Keratinocyte (primary cell): ENCODE data around the gene UNC13C. TPM values are rescaled to one million over a fixed set of nuclear protein-coding genes. Genes with fewer than 3 reads are reported as not detected.

Experiments used
- DNase-seq: peaks from one replicate; pipeline ENCODE4 v3.0.0-alpha.2; 2011; ENCODE audit warnings: low read depth, missing footprints, low spot score
- FAIRE-seq: peaks from 2 replicates; lab custom pipeline; 2011; peaks lifted over from hg19 to GRCh38; lab: Jason Lieb, UNC
- H2AFZ ChIP-seq: 2 replicates; pipeline ENCODE4 v1.6.0; 2012; ENCODE audit warnings: low read length, control low read depth, inconsistent platforms; ENCODE audit not compliant: control insufficient read depth
- H3K27ac ChIP-seq: 2 replicates; pipeline ENCODE4 v1.5.1; 2011; ENCODE audit warnings: low read length; ENCODE audit not compliant: control insufficient read depth, insufficient read depth
- H3K27me3 ChIP-seq: 3 replicates; pipeline ENCODE4 v1.6.0; 2011; ENCODE audit warnings: low read length; ENCODE audit not compliant: control insufficient read depth, insufficient read depth; ENCODE audit errors: extremely low read depth
- H3K36me3 ChIP-seq, 2 experiments: 2 replicates in 1 of 2; 3 replicates in 1 of 2; pipeline ENCODE4 v1.5.1; 2011; ENCODE audit warnings: low read length in 2 of 2, mild to moderate bottlenecking in 1 of 2; ENCODE audit not compliant: control insufficient read depth in 2 of 2, insufficient read depth in 2 of 2; ENCODE audit errors: extremely low read depth in 1 of 2
- H3K4me1 ChIP-seq: 3 replicates; pipeline ENCODE4 v1.5.1; 2011; ENCODE audit warnings: low read length; ENCODE audit not compliant: control insufficient read depth, insufficient read depth; ENCODE audit errors: extremely low read depth
- H3K4me2 ChIP-seq: 3 replicates; pipeline ENCODE4 v1.6.0; 2011; ENCODE audit warnings: low read depth, low read length; ENCODE audit not compliant: control insufficient read depth, insufficient read depth; ENCODE audit errors: extremely low read depth
- H3K4me3 ChIP-seq, 3 experiments: fragments of 200-600 bp in 1 of 3; sonication (generic) in 1 of 3; 2 replicates in 2 of 3; 3 replicates in 1 of 3; pipeline ENCODE4 v1.5.1; 2011 to 2016; ENCODE audit warnings: low read length in 3 of 3, mild to moderate bottlenecking in 3 of 3, control low read depth in 2 of 3, inconsistent platforms in 1 of 3, low read depth in 1 of 3, mixed read lengths in 1 of 3, mixed run types in 1 of 3, moderate library complexity in 1 of 3; ENCODE audit not compliant: control insufficient read depth in 2 of 3, insufficient read depth in 2 of 3; ENCODE audit errors: extremely low read depth in 1 of 3
- H3K79me2 ChIP-seq: 2 replicates; pipeline ENCODE4 v1.6.0; 2012; ENCODE audit warnings: low read length; ENCODE audit not compliant: control insufficient read depth, insufficient read depth
- H3K9ac ChIP-seq: 3 replicates; pipeline ENCODE4 v1.6.0; 2011; ENCODE audit warnings: low read length; ENCODE audit not compliant: control insufficient read depth, insufficient read depth; ENCODE audit errors: extremely low read depth
- H3K9me1 ChIP-seq: 3 replicates; pipeline ENCODE4 v1.6.0; 2011; ENCODE audit warnings: low read length; ENCODE audit not compliant: control insufficient read depth, insufficient read depth; ENCODE audit errors: extremely low read depth
- H3K9me3 ChIP-seq: 2 replicates; pipeline ENCODE4 v1.5.1; 2012; ENCODE audit warnings: low read depth, low read length; ENCODE audit not compliant: control insufficient read depth
- H4K20me1 ChIP-seq: 3 replicates; pipeline ENCODE4 v1.6.0; 2011; ENCODE audit warnings: low read length; ENCODE audit not compliant: control insufficient read depth, insufficient read depth; ENCODE audit errors: extremely low read depth
- EZH2 ChIP-seq: IDR thresholded peaks from one replicate; pipeline ENCODE4 v1.6.1; 2012; ENCODE audit warnings: inconsistent platforms, mild to moderate bottlenecking, low read length, moderate library complexity
- dilution Hi-C: fragments of 300-500 bp; cut with MboI; formaldehyde crosslinking; loops from one replicate; pipeline ENCODE4 v1.7.0; 2020; ENCODE audit warnings: low sequenced_read_pairs; ENCODE audit not compliant: extremely low pct_ligation_motif_present
- polyA plus RNA-seq, 5 experiments: library from polyadenylated mRNA; depleted of rRNA in 3 of 5; stranded (reverse) in 3 of 5; stranded (forward) in 1 of 5; unstranded in 1 of 5; fragments of >200 nt; gene quantifications; 1 replicate in 1 of 5; 2 replicates in 3 of 5; 3 replicates in 1 of 5; pipeline versions ENCODE4 v1.2.1 to v1.2.3, GENCODE V29; 2011 to 2012; ENCODE audit warnings: missing spikeins in 2 of 5, low read depth in 1 of 5, low replicate concordance in 1 of 5
- TF ChIP-seq, protein P1 (sequence below), 3 experiments: IDR thresholded peaks in 1 of 3; conservative IDR thresholded peaks in 1 of 3; optimal IDR thresholded peaks in 1 of 3; 2 replicates in 2 of 3; 3 replicates in 1 of 3; pipeline versions ENCODE3 to v1.5.1; 2011; ENCODE audit warnings: low read length in 3 of 3, mild to moderate bottlenecking in 3 of 3, moderate library complexity in 2 of 3, control low read depth in 1 of 3, inconsistent platforms in 1 of 3; ENCODE audit not compliant: insufficient read depth in 2 of 3; ENCODE audit errors: extremely low read depth in 1 of 3

The UNC13C gene
- polyA plus RNA-seq, 1 donor (not counting 4 experiments of a cell fraction or from before 2014, with no cell fraction given) = not detected

DNA sequence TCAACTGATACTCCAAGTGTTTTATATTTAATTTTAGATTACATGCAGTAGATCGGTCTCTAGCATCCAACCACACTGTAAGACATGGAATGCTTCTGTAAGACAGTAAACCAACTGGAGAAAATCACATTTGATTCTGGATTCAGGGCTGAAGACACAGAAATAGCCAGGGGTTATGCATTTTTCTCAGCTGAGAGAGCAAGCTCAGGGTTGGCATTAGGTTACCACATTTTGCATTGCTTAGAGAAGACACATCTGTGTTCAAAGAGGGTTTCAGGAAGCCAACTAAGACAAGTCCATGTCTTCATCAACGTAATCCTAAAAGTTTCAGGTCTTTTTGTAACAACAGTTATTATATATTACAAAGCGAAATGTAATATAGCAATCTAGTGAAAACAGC is 27.7 kb upstream of the UNC13C start:
- no peak overlapping the region for H3K27ac ChIP-seq
- DNase-seq = no peak
- no peak overlapping the region for H3K4me3 ChIP-seq
- H4K20me1 ChIP-seq = no peaks in the 10 kb centered on the region
- no peaks in the 10 kb centered on the region for H3K27me3 ChIP-seq
- H3K9me3 ChIP-seq = no peaks in the 10 kb centered on the region
- no peaks in the 10 kb centered on the region for H3K4me1 ChIP-seq
- TF ChIP-seq, protein P1, sequence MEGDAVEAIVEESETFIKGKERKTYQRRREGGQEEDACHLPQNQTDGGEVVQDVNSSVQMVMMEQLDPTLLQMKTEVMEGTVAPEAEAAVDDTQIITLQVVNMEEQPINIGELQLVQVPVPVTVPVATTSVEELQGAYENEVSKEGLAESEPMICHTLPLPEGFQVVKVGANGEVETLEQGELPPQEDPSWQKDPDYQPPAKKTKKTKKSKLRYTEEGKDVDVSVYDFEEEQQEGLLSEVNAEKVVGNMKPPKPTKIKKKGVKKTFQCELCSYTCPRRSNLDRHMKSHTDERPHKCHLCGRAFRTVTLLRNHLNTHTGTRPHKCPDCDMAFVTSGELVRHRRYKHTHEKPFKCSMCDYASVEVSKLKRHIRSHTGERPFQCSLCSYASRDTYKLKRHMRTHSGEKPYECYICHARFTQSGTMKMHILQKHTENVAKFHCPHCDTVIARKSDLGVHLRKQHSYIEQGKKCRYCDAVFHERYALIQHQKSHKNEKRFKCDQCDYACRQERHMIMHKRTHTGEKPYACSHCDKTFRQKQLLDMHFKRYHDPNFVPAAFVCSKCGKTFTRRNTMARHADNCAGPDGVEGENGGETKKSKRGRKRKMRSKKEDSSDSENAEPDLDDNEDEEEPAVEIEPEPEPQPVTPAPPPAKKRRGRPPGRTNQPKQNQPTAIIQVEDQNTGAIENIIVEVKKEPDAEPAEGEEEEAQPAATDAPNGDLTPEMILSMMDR (optimal IDR thresholded peaks at IDR 0.05 in 1 of 3, IDR thresholded peaks at IDR 0.05 in 1 of 3, conservative IDR thresholded peaks at IDR 0.05 in 1 of 3; ENCODE audit: extremely low read depth in 1 of 3, insufficient read depth in 2 of 3, low read length in 3 of 3) = no peak
- no peak for TF ChIP-seq EZH2
- H2AFZ ChIP-seq = no peak overlapping the region
- dilution Hi-C loops = no loop called here
- H3K9me1 ChIP-seq = no peaks in the 10 kb centered on the region
- H3K9ac ChIP-seq = no peak overlapping the region
- H3K4me2 ChIP-seq = no peak overlapping the region
- no peak for FAIRE-seq
- no peaks in the 10 kb centered on the region for H3K79me2 ChIP-seq
- H3K36me3 ChIP-seq = no peaks in the 10 kb centered on the region

DNA sequence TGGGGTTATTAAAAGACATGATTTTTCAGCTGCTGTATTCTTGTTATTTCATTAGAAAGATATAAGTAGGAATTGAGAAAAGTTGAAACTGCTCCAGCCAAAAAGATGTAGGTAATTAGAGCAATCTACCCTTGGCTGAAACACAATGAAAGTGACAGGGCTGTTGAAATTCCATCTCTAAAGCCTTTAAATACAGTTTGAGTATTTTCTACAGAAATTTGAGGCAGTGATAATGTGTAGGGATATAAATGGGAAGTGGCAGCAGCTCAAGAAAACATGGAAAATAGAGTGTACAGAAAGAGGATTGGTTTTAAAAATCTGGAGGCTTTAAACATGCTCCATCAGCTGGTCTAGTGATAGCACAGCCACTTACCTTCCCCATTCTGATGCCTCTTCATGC is 22.8 kb upstream of the UNC13C start:
- H3K9me3 ChIP-seq = no peaks in the 10 kb centered on the region
- H3K27me3 ChIP-seq = no peaks in the 10 kb centered on the region
- no peak overlapping the region for H2AFZ ChIP-seq
- no peak overlapping the region for H3K4me2 ChIP-seq
- FAIRE-seq = no peak
- no peaks in the 10 kb centered on the region for H3K9me1 ChIP-seq
- H4K20me1 ChIP-seq = no peaks in the 10 kb centered on the region
- dilution Hi-C loops = no loop called here
- no peak overlapping the region for H3K9ac ChIP-seq
- no peaks in the 10 kb centered on the region for H3K36me3 ChIP-seq
- TF ChIP-seq, protein P1 (optimal IDR thresholded peaks at IDR 0.05 in 1 of 3, IDR thresholded peaks at IDR 0.05 in 1 of 3, conservative IDR thresholded peaks at IDR 0.05 in 1 of 3; ENCODE audit: extremely low read depth in 1 of 3, insufficient read depth in 2 of 3, low read length in 3 of 3) = no peak
- no peak for TF ChIP-seq EZH2
- H3K4me1 ChIP-seq = no peaks in the 10 kb centered on the region
- no peak for DNase-seq
- no peak overlapping the region for H3K27ac ChIP-seq
- H3K79me2 ChIP-seq = no peaks in the 10 kb centered on the region
- no peak overlapping the region for H3K4me3 ChIP-seq
